Trophoblast cell (in vitro differentiated cells and primary cell): ENCODE measurements around the gene LYSET. TPM values are rescaled to one million over a fixed set of nuclear protein-coding genes. Genes with fewer than 3 reads are reported as not detected.
"Not testable (repeated sequence)": the region's sequence is repeated elsewhere in the genome, so short reads cannot be mapped to it uniquely, and the experiment has no call there.

Source experiments
- DNase-seq, 2 donors: peaks; one replicate each; pipeline ENCODE4 v3.0.0-alpha.2; 2016
- H2AFZ ChIP-seq: 2 replicates; pipeline ENCODE4 v1.6.1; 2013; ENCODE audit warnings: low read length, moderate library complexity, mild to moderate bottlenecking; ENCODE audit not compliant: insufficient read depth, poor library complexity
- H2AK5ac ChIP-seq: 2 replicates; pipeline ENCODE4 v1.6.1; 2013; ENCODE audit warnings: mild to moderate bottlenecking, low read length
- H2BK120ac ChIP-seq: 2 replicates; pipeline ENCODE4 v1.6.1; 2013; ENCODE audit warnings: low read length, mild to moderate bottlenecking, moderate library complexity; ENCODE audit not compliant: insufficient read depth, poor library complexity
- H2BK12ac ChIP-seq: 2 replicates; pipeline ENCODE4 v1.6.1; 2013; ENCODE audit warnings: mild to moderate bottlenecking, low read length, moderate library complexity
- H2BK5ac ChIP-seq: 2 replicates; pipeline ENCODE4 v1.6.1; 2013; ENCODE audit warnings: low read length, low read depth, moderate library complexity, mild to moderate bottlenecking; ENCODE audit not compliant: poor library complexity
- H3K14ac ChIP-seq: 2 replicates; pipeline ENCODE4 v1.6.1; 2013; ENCODE audit warnings: mild to moderate bottlenecking, low read length
- H3K18ac ChIP-seq: 2 replicates; pipeline ENCODE4 v1.6.1; 2013; ENCODE audit warnings: mild to moderate bottlenecking, low read length
- H3K23ac ChIP-seq: 2 replicates; pipeline ENCODE4 v1.6.1; 2013; ENCODE audit warnings: low read length
- H3K27ac ChIP-seq: 2 replicates; pipeline ENCODE4 v1.5.1; 2013; ENCODE audit warnings: low read depth, mild to moderate bottlenecking, inconsistent platforms, low read length, moderate library complexity
- H3K27me3 ChIP-seq: 2 replicates; pipeline ENCODE4 v1.6.1; 2013; ENCODE audit warnings: inconsistent platforms, mild to moderate bottlenecking, low read length, moderate library complexity; ENCODE audit not compliant: insufficient read depth
- H3K36me3 ChIP-seq, 2 experiments: 1 replicate in 1 of 2; 2 replicates in 1 of 2; pipeline ENCODE4 v1.6.1; 2013; ENCODE audit warnings: low read length in 2 of 2, mild to moderate bottlenecking in 2 of 2, moderate library complexity in 1 of 2; ENCODE audit not compliant: insufficient read depth in 2 of 2, control insufficient read depth in 1 of 2
- H3K4ac ChIP-seq: 2 replicates; pipeline ENCODE4 v1.6.1; 2013; ENCODE audit warnings: low read depth, mild to moderate bottlenecking, low read length, moderate library complexity
- H3K4me1 ChIP-seq, 2 experiments: 1 replicate in 1 of 2; 2 replicates in 1 of 2; pipeline ENCODE4 v1.6.1; 2013; ENCODE audit warnings: low read length in 2 of 2, mild to moderate bottlenecking in 2 of 2, moderate library complexity in 1 of 2; ENCODE audit not compliant: insufficient read depth in 2 of 2, control insufficient read depth in 1 of 2
- H3K4me2 ChIP-seq: 2 replicates; pipeline ENCODE4 v1.6.1; 2013; ENCODE audit warnings: inconsistent platforms, mild to moderate bottlenecking, low read length, moderate library complexity
- H3K4me3 ChIP-seq: 2 replicates; pipeline ENCODE4 v1.5.1; 2013; ENCODE audit warnings: mild to moderate bottlenecking, low read depth, low read length, inconsistent platforms
- H3K79me1 ChIP-seq: one replicate; pipeline ENCODE4 v1.6.1; 2013; ENCODE audit warnings: low read length
- H3K79me2 ChIP-seq: 2 replicates; pipeline ENCODE4 v1.6.1; 2013; ENCODE audit warnings: low read length, mild to moderate bottlenecking; ENCODE audit not compliant: control insufficient read depth, insufficient read depth, poor library complexity
- H3K9ac ChIP-seq: 2 replicates; pipeline ENCODE4 v1.6.1; 2013; ENCODE audit warnings: mild to moderate bottlenecking, low read length
- H3K9me3 ChIP-seq: 2 replicates; pipeline ENCODE4 v1.6.1; 2013; ENCODE audit warnings: low read depth, mild to moderate bottlenecking, control low read depth, inconsistent platforms, low read length; ENCODE audit not compliant: insufficient read depth
- H4K12ac ChIP-seq: 2 replicates; pipeline ENCODE4 v1.6.1; 2013; ENCODE audit warnings: low read depth, mild to moderate bottlenecking, low read length, moderate library complexity
- H4K8ac ChIP-seq: 2 replicates; pipeline ENCODE4 v1.6.1; 2013; ENCODE audit warnings: low read depth, mild to moderate bottlenecking, low read length, moderate library complexity
- H4K91ac ChIP-seq: one replicate; pipeline ENCODE4 v1.6.1; 2013; ENCODE audit warnings: low read depth, mild to moderate bottlenecking, low read length, moderate library complexity
- WGBS: extraction: QIAGEN DNeasy Blood & Tissue Kit; methylation state at CpG from one replicate; pipeline ENCODE4 v1.1.7; 2013; ENCODE audit warnings: missing lambda C conversion rate; ENCODE audit not compliant: insufficient read length, insufficient coverage; ENCODE audit errors: extremely low coverage; 5-methylcytosine and 5-hydroxymethylcytosine counted together
- polyA plus RNA-seq: library from polyadenylated mRNA; stranded (reverse); fragments of 200-250 nt; gene quantifications from 2 replicates; pipeline ENCODE4 v1.2.3, GENCODE V29; 2013

The LYSET gene
- 17.1 and 17.2 TPM in 2 replicates for polyA plus RNA-seq

DNA sequence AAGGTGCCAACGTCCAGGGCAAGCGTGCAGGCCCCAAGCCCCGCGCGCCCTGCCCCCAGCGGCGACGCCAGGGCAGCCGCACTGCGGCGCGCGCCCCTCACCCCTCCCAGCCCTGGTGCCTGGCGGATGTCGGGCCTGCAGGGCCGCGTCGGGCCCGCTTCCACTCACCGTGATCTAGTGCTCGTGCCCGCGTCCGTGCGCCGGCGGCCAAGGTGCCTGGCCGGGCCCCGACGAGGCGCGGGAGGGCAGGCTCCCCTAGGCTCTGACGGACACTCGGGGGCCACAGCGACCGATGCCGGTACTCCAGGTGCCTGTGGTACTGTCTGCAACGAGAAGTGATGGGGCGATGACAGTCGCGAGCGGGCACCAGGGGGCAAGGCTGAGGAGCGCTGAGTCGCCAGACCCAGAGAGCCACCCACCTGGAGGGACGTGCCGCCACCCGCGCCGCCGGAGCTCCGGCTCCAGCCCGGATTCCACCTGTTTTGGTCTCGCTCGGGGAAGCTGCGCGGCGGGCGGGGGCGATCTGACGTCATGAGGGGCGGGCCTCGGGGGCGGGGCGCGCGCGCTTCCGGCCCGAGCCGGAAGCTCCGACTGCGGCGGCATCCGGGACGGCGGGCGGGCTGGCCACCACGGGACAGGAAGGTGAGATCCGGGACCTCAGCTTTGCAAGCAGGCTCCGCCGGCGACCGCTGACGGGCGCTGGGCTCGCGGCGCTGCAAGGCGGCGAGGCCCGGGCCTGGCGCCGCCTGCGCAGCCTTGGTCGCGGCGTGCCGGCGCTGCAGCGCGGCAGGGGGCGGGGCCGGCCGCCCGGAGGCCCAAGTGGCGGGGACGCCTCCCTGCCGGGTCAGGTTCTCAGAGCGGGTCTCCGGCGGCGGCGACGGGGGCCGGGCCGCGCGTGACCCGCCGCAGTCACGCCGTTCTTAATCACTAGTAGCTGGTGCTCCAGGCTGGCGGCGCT is at the start of gene LYSET, which contains the start of gene MOAP1:
TSS of gene LYSET (plus strand) at position 927 of the 958 bp plus-strand sequence. CDS start 89 bp downstream, outside the sequence.
TSS of gene MOAP1 (minus strand) at position 507 of the 958 bp plus-strand sequence. CDS start 655 bp downstream, outside the sequence.
- peak within 1 kb of the TSS; percentile 93 for H2AFZ ChIP-seq
- no peaks in the 10 kb centered on the region for H3K27me3 ChIP-seq
- no peak within 1 kb of the TSS for H3K23ac ChIP-seq
- H3K4me2 ChIP-seq = peak within 1 kb of the TSS; percentile 96
- H3K9me3 ChIP-seq = no peaks in the 10 kb centered on the region
- no CpG with 5 or more reads among the region's 124 CpGs for WGBS
- DNase-seq = peak; percentile 83 to 87
- H3K18ac ChIP-seq = peak within 1 kb of the TSS; percentile 66
- peaks cover 4 to 5% of the 10 kb centered on the region in 2 experiments for H3K36me3 ChIP-seq
- H2BK12ac ChIP-seq = no peak within 1 kb of the TSS
- H3K79me1 ChIP-seq = peaks cover 8% of the 10 kb centered on the region
- peak within 1 kb of the TSS; percentile 55 for H2BK5ac ChIP-seq
- peak within 1 kb of the TSS; percentile 27 for H4K12ac ChIP-seq
- H3K79me2 ChIP-seq = peaks cover 3% of the 10 kb centered on the region
- H2AK5ac ChIP-seq = no peak within 1 kb of the TSS
- peak within 1 kb of the TSS; percentile 57 for H3K4ac ChIP-seq
- peak within 1 kb of the TSS; percentile 91 for H3K9ac ChIP-seq
- H3K4me1 ChIP-seq = peaks cover 2 to 3% of the 10 kb centered on the region in 2 experiments
- peak within 1 kb of the TSS; percentile 90 for H3K4me3 ChIP-seq
- peak within 1 kb of the TSS; percentile 82 for H4K8ac ChIP-seq
- peak within 1 kb of the TSS; percentile 84 for H4K91ac ChIP-seq
- H3K14ac ChIP-seq = peak within 1 kb of the TSS; percentile 81
- H2BK120ac ChIP-seq = peak within 1 kb of the TSS; percentile 46
- H3K27ac ChIP-seq = peak within 1 kb of the TSS; percentile 97

DNA sequence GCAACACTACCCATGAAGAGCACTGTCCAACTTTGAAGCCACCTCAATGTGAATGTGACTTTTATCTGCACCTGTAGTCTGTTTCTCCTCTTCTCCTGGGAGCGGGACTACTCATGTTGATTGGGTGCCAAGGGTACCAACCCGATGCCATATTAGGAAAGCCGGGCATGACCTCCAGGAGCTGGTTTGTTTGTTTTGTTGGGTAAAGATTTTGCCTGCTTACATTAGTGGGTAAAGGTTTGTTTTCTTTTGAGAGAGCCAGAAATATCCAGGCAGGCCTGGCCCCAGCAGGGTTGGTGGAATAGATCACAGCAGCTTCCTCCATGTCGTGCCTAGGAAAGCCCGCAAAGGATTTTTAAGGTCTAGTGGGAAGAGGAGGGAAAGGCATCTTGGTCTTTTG is 49.7 kb upstream of the LYSET start:
- no peak overlapping the region for H2BK5ac ChIP-seq
- H3K27ac ChIP-seq = no peak overlapping the region
- no peak overlapping the region for H2BK12ac ChIP-seq
- H3K36me3 ChIP-seq = no peaks in the 10 kb centered on the region
- no peak overlapping the region for H2AFZ ChIP-seq
- no peaks in the 10 kb centered on the region for H3K9me3 ChIP-seq
- no peaks in the 10 kb centered on the region for H3K79me1 ChIP-seq
- no peak overlapping the region for H3K4me2 ChIP-seq
- no CpG with 5 or more reads among the region's 5 CpGs for WGBS
- H3K4me3 ChIP-seq = no peak overlapping the region
- no peak overlapping the region for H4K91ac ChIP-seq
- no peak overlapping the region for H2BK120ac ChIP-seq
- no peak overlapping the region for H3K14ac ChIP-seq
- DNase-seq = no peak
- H3K23ac ChIP-seq = no peak overlapping the region
- H3K79me2 ChIP-seq = no peaks in the 10 kb centered on the region
- no peaks in the 10 kb centered on the region for H3K27me3 ChIP-seq
- H4K12ac ChIP-seq = no peak overlapping the region
- H3K9ac ChIP-seq = no peak overlapping the region
- peaks cover 0 to 5% of the 10 kb centered on the region in 2 experiments for H3K4me1 ChIP-seq
- no peak overlapping the region for H2AK5ac ChIP-seq
- no peak overlapping the region for H4K8ac ChIP-seq
- H3K18ac ChIP-seq = no peak overlapping the region
- H3K4ac ChIP-seq = no peak overlapping the region

- Histone ChIP-seq H3K4me3 (no peak overlapping the region), H3K18ac (no peak overlapping the region), H2BK12ac (no peak overlapping the region), H4K8ac (no peak overlapping the region), H4K91ac (no peak overlapping the region), H2AK5ac (no peak overlapping the region), H4K12ac (no peak overlapping the region), H3K79me1 (no peaks in the 10 kb centered on the region), H3K79me2 (no peaks in the 10 kb centered on the region), H3K14ac (no peak overlapping the region), H3K4ac (no peak overlapping the region), H3K27ac (no peak overlapping the region), H3K9ac (no peak overlapping the region), H2BK5ac (no peak overlapping the region), H3K23ac (no peak overlapping the region), H2AFZ (no peak overlapping the region), H3K27me3 (no peaks in the 10 kb centered on the region), H3K36me3 (no peaks in the 10 kb centered on the region), H3K9me3 (no peaks in the 10 kb centered on the region), H2BK120ac (no peak overlapping the region), H3K4me1 (peaks cover 0 to 3% of the 10 kb centered on the region in 2 experiments), H3K4me2 (no peak overlapping the region)
- no CpG with 5 or more reads among the region's 8 CpGs for WGBS
- no peak for DNase-seq
Measured at GRCh38 chr14:93136009-93136408, 49.1 kb upstream of the LYSET start.

DNA sequence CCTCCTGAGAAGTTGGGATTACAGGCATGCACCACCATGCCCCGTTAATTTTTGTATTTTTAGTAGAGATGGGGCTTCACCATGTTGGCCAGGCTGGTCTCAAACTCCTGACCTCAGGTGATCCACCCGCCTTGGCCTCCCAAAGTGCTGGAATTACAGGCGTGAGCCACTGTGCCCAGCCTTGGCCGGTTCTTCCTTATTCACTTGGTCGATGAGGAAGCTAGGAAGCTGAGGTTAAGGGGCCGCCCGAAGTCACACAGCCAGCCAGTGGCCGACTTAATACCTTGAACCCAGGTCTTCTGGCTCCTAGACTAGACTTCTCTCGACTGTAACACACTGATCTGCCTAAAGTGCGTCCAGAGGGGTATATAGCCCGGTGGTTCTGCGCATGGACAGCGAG is 48.6 kb upstream of the LYSET start:
- DNase-seq, H3K14ac ChIP-seq, H3K4me3 ChIP-seq, H3K9me3 ChIP-seq, H2AFZ ChIP-seq, H4K12ac ChIP-seq, H2BK120ac ChIP-seq, H3K4ac ChIP-seq, H3K79me1 ChIP-seq, H3K79me2 ChIP-seq, H2BK12ac ChIP-seq, H2BK5ac ChIP-seq, H3K27ac ChIP-seq, H4K91ac ChIP-seq, H3K23ac ChIP-seq, H2AK5ac ChIP-seq, H3K4me1 ChIP-seq, H3K36me3 ChIP-seq, H3K4me2 ChIP-seq, H3K9ac ChIP-seq, H4K8ac ChIP-seq, H3K27me3 ChIP-seq, H3K18ac ChIP-seq: not testable (repeated sequence)
- no CpG with 5 or more reads among the region's 13 CpGs for WGBS
